ENCODE measurements around the gene PTCRA. TPM values are rescaled to one million over a fixed set of nuclear protein-coding genes. Genes with fewer than 3 reads are reported as not detected.

PTCRA gene
- total RNA-seq, 1 donor from 2014 or later, result not detected

- Histone ChIP-seq H2AFZ (replicated peaks) (no peak overlapping the region), H3F3A (ENCODE audit: low read depth) (no peaks in the 10 kb centered on the region), H3K27me3 (no peaks in the 10 kb centered on the region), H3K4me1 (no peaks in the 10 kb centered on the region), H3K79me2 (ENCODE audit: low read depth) (no peaks in the 10 kb centered on the region), H3K9ac (no peak overlapping the region), H3K36me3 (no peaks in the 10 kb centered on the region), H3K4me3 (no peak overlapping the region), H3K9me3 (ENCODE audit: low read depth) (no peaks in the 10 kb centered on the region), H3K4me2 (no peak overlapping the region), H4K20me1 (ENCODE audit: low read depth) (no peaks in the 10 kb centered on the region), H3K27ac (no peak overlapping the region)
- no peaks in the 10 kb centered on the region for H3K36me3 Mint-ChIP-seq
- H3K9me3 Mint-ChIP-seq, result no peaks in the 10 kb centered on the region
- H3K27me3 Mint-ChIP-seq (ENCODE audit: insufficient read depth, low read depth), result peaks cover 6% of the 10 kb centered on the region
- H3K4me1 Mint-ChIP-seq, result no peaks in the 10 kb centered on the region
- H3K4me3 Mint-ChIP-seq, result no peak overlapping the region
- TF ChIP-seq, protein P1, sequence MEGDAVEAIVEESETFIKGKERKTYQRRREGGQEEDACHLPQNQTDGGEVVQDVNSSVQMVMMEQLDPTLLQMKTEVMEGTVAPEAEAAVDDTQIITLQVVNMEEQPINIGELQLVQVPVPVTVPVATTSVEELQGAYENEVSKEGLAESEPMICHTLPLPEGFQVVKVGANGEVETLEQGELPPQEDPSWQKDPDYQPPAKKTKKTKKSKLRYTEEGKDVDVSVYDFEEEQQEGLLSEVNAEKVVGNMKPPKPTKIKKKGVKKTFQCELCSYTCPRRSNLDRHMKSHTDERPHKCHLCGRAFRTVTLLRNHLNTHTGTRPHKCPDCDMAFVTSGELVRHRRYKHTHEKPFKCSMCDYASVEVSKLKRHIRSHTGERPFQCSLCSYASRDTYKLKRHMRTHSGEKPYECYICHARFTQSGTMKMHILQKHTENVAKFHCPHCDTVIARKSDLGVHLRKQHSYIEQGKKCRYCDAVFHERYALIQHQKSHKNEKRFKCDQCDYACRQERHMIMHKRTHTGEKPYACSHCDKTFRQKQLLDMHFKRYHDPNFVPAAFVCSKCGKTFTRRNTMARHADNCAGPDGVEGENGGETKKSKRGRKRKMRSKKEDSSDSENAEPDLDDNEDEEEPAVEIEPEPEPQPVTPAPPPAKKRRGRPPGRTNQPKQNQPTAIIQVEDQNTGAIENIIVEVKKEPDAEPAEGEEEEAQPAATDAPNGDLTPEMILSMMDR (IDR thresholded peaks at IDR 0.05), result no peak
- TF ChIP-seq EZH2phosphoT487 (IDR thresholded peaks at IDR 0.05), result no peak
- TF ChIP-seq EZH2 (IDR thresholded peaks at IDR 0.05), result no peak
- DNase-seq (ENCODE audit: low spot score), result no peak
- H3K27ac Mint-ChIP-seq, result no peak overlapping the region
Observed at GRCh38 chr6:42921801-42922200, 5.9 kb downstream of the PTCRA start.

DNA sequence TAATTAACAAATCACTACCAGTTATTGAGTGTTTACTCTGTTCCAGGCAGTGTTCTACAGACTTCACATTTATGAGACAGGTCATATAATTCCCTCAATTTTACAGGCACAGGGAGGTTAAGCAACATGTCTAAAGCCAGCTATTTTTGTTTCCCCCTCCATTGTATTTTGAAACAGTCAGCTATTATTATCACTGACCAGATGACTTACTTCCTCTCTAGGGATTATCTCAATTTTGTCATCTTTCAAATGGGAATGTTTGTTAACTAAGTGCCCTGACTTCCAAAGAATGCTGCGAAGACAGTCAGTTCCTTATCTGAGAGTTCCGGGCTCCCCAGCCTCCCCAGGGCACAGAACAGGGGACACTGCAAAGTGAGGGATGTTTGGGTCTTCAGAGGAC lies 7.8 kb downstream of the PTCRA start:
- peaks cover 5% of the 10 kb centered on the region for H3K4me1 Mint-ChIP-seq
- no peaks in the 10 kb centered on the region for H4K20me1 ChIP-seq (ENCODE audit: low read depth)

GRCh38 chr6:42925248-42925857 lies 9.5 kb downstream of the PTCRA start:
- Histone ChIP-seq H3F3A (ENCODE audit: low read depth) (peaks cover 27% of the 10 kb centered on the region), H2AFZ (replicated peaks) (no peak overlapping the region), H4K20me1 (ENCODE audit: low read depth) (no peaks in the 10 kb centered on the region), H3K27ac (no peak overlapping the region), H3K4me1 (peaks cover 3% of the 10 kb centered on the region), H3K4me3 (no peak overlapping the region), H3K4me2 (no peak overlapping the region), H3K9me3 (ENCODE audit: low read depth) (no peaks in the 10 kb centered on the region), H3K36me3 (no peaks in the 10 kb centered on the region), H3K27me3 (no peaks in the 10 kb centered on the region), H3K9ac (no peak overlapping the region), H3K79me2 (ENCODE audit: low read depth) (peaks cover 5% of the 10 kb centered on the region)
- DNase-seq (ENCODE audit: low spot score), result no peak
- Mint-ChIP-seq H3K4me3 (no peak overlapping the region), H3K9me3 (no peaks in the 10 kb centered on the region), H3K4me1 (peaks cover 12% of the 10 kb centered on the region), H3K27ac (peak overlapping the region; percentile 15), H3K36me3 (no peaks in the 10 kb centered on the region), H3K27me3 (ENCODE audit: insufficient read depth, low read depth) (peaks cover 6% of the 10 kb centered on the region)
- TF ChIP-seq, protein P1 (IDR thresholded peaks at IDR 0.05), result no peak

More for the DNA sequence above, 7.8 kb downstream of the PTCRA start:
- Histone ChIP-seq H3K4me2 (no peak overlapping the region), H2AFZ (replicated peaks) (no peak overlapping the region), H3K36me3 (no peaks in the 10 kb centered on the region), H3K9me3 (ENCODE audit: low read depth) (no peaks in the 10 kb centered on the region), H3K27me3 (no peaks in the 10 kb centered on the region), H3K4me3 (no peak overlapping the region), H3K27ac (no peak overlapping the region), H3K4me1 (peaks cover 3% of the 10 kb centered on the region), H3K79me2 (ENCODE audit: low read depth) (no peaks in the 10 kb centered on the region), H3F3A (ENCODE audit: low read depth) (peaks cover 10% of the 10 kb centered on the region), H3K9ac (no peak overlapping the region)
- no peak for DNase-seq (ENCODE audit: low spot score)
- peaks cover 6% of the 10 kb centered on the region for H3K27me3 Mint-ChIP-seq (ENCODE audit: insufficient read depth, low read depth)
- H3K36me3 Mint-ChIP-seq, result no peaks in the 10 kb centered on the region
- no peaks in the 10 kb centered on the region for H3K9me3 Mint-ChIP-seq
- no peak overlapping the region for H3K27ac Mint-ChIP-seq
- TF ChIP-seq EZH2 (IDR thresholded peaks at IDR 0.05) (no peak), EZH2phosphoT487 (IDR thresholded peaks at IDR 0.05) (no peak)
- TF ChIP-seq, protein P1 (IDR thresholded peaks at IDR 0.05), result no peak
- H3K4me3 Mint-ChIP-seq, result no peak overlapping the region
